Spleen (tissue), 11 donors: ENCODE data around the gene CAMTA1. TPM values are rescaled to one million over a fixed set of nuclear protein-coding genes. Genes with fewer than 3 reads are reported as not detected.

Experiments used
- DNase-seq: peaks from one replicate; pipeline ENCODE4 v3.0.0-alpha.2; 2020
- H3K27ac ChIP-seq, 8 donors: fragments of 200-600 bp; sonication (generic) in 7 of 8; 1 replicate in 4 of 8; 2 replicates in 4 of 8; pipeline versions ENCODE4 v1.5.0 to v1.8.0; 2016 to 2021; ENCODE audit warnings: inconsistent platforms in 4 of 8, mild to moderate bottlenecking in 4 of 8, moderate library complexity in 1 of 8
- H3K27me3 ChIP-seq, 7 donors: fragments of 200-600 bp; sonication (generic) in 6 of 7; replicated peaks in 1 of 7; 1 replicate in 4 of 7; 2 replicates in 3 of 7; pipeline versions ENCODE4 v1.5.0 to v1.8.0; 2016 to 2021; ENCODE audit warnings: inconsistent platforms in 3 of 7, mild to moderate bottlenecking in 1 of 7
- H3K36me3 ChIP-seq, 6 donors: fragments of 200-600 bp; sonication (generic) in 5 of 6; 1 replicate in 4 of 6; 2 replicates in 2 of 6; pipeline versions ENCODE4 v1.5.0 to v1.8.0; 2016 to 2021; ENCODE audit warnings: inconsistent platforms in 2 of 6
- H3K4me1 ChIP-seq, 6 donors: fragments of 200-600 bp; sonication (generic) in 5 of 6; 1 replicate in 3 of 6; 2 replicates in 3 of 6; pipeline versions ENCODE4 v1.5.0 to v1.8.0; 2016 to 2021; ENCODE audit warnings: inconsistent platforms in 3 of 6
- H3K4me3 ChIP-seq, 8 donors: fragments of 200-600 bp; sonication (generic) in 7 of 8; 1 replicate in 4 of 8; 2 replicates in 4 of 8; pipeline versions ENCODE4 v1.5.0 to v1.8.0; 2016 to 2021; ENCODE audit warnings: inconsistent platforms in 4 of 8, mild to moderate bottlenecking in 4 of 8, moderate library complexity in 2 of 8
- H3K9me3 ChIP-seq, 8 donors: fragments of 200-600 bp; sonication (generic) in 7 of 8; 1 replicate in 4 of 8; 2 replicates in 4 of 8; pipeline versions ENCODE4 v1.5.0 to v1.8.0; 2016 to 2021; ENCODE audit warnings: inconsistent platforms in 4 of 8
- CTCF ChIP-seq, 11 experiments: fragments of 200-600 bp in 7 of 11; fragments of 450-650 bp in 4 of 11; sonication (generic) in 4 of 11; IDR thresholded peaks in 8 of 11; conservative IDR thresholded peaks in 3 of 11; 1 replicate in 7 of 11; 2 replicates in 4 of 11; pipeline versions ENCODE4 v1.4.0 to v1.8.0; 2016 to 2021; ENCODE audit warnings: antibody characterized with exemption in 11 of 11, inconsistent platforms in 4 of 11, mild to moderate bottlenecking in 1 of 11
- POLR2A ChIP-seq, 3 donors: fragments of 450-650 bp; IDR thresholded peaks; one replicate each; pipeline ENCODE4 v1.5.1; 2017; ENCODE audit warnings: antibody characterized with exemption in 3 of 3, mild to moderate bottlenecking in 1 of 3
- POLR2AphosphoS5 ChIP-seq, 3 donors: sonication (generic); formaldehyde crosslinking; IDR thresholded peaks; one replicate each; pipeline ENCODE4 v1.5.1; 2017; ENCODE audit warnings: antibody characterized with exemption in 3 of 3
- WGBS, 5 donors: extraction: QIAGEN DNeasy Blood & Tissue Kit in 3 of 5; methylation state at CpG; one replicate each; pipeline versions ENCODE4 v1.1.5 to v1.1.7; 2013 to 2018; 5-methylcytosine and 5-hydroxymethylcytosine counted together
- intact Hi-C: fragments of 100-400 bp; cut with DNase I; formaldehyde crosslinking; loops from one replicate; pipeline ENCODE4 v1.15.0; 2023; ENCODE audit warnings: low total_unique reads
- polyA plus RNA-seq, 3 donors: library from polyadenylated mRNA; stranded (reverse); fragments of 200-250 nt; gene quantifications; one replicate each; pipeline ENCODE4 v1.2.1, GENCODE V29; 2013
- total RNA-seq, 7 donors: library from RNA; depleted of rRNA in 3 of 7; stranded (reverse); fragments of >200 nt in 3 of 7; fragmentation: NEBNext Ultra II Directional in 4 of 7; extraction: Animal tissue kit (Norgen Biotek cat#: 25700) in 4 of 7; gene quantifications; one replicate each; pipeline versions ENCODE4 v1.1.0 to v1.2.1, GENCODE V29; 2016 to 2021
- donor health status: healthy with polysubstance abuse.
- donor health status: DM: no; HTN: no; CAD: no; lungs with moderate emphysema.
- donor health status: DM: no; HTN: no; CAD: no.
- donor health status: Bipolar disorder and iron deficiency.
- donor health status: healthy.
- donor health status: DM: no; HTN: no; CAD: no.
- donor health status: DM: yes; HTN: yes; CAD: no.

The CAMTA1 gene
- total and polyA plus RNA-seq, 10 donors, result 53.0 to 106 (median 77.3) TPM

- intact Hi-C loops, result no loop called here
- H3K27me3 ChIP-seq, result peaks cover 0 to 11% (median 3%) of the 10 kb centered on the region in 7 donors
- no peak overlapping the region for H3K4me3 ChIP-seq
- no peak for DNase-seq
- H3K36me3 ChIP-seq, result no peaks in the 10 kb centered on the region
- TF ChIP-seq POLR2AphosphoS5 (IDR thresholded peaks at IDR 0.05) (no peak), POLR2A (IDR thresholded peaks at IDR 0.05) (no peak)
- H3K9me3 ChIP-seq, result no peaks in the 10 kb centered on the region
- no peak overlapping the region for H3K27ac ChIP-seq
- peaks cover 0 to 16% (median 9%) of the 10 kb centered on the region in 6 donors for H3K4me1 ChIP-seq
- 88 to 94% (median 92%) methylated on average over 17 to 21 of the region's 21 CpGs for WGBS, 5 donors
These were observed 879.6 kb downstream of the CAMTA1 start for GRCh38 chr1:7664893-7665250.

- intact Hi-C loops, result loop anchor here (2.0 kb wide), 2 partner anchors 87 to 237 kb away; no protein-coding TSS in a partner anchor
- no peak for DNase-seq
- Histone ChIP-seq H3K27me3 (peaks cover 0 to 13% (median 6%) of the 10 kb centered on the region in 7 donors), H3K4me1 (peaks cover 0 to 25% (median 15%) of the 10 kb centered on the region in 6 donors), H3K36me3 (no peaks in the 10 kb centered on the region), H3K27ac (no peak overlapping the region), H3K9me3 (no peaks in the 10 kb centered on the region), H3K4me3 (no peak overlapping the region)
- WGBS, 5 donors, result 70 to 86% (median 76%) methylated on average over 6 of the region's 6 CpGs
- TF ChIP-seq POLR2A (IDR thresholded peaks at IDR 0.05), result no peak
- TF ChIP-seq CTCF (IDR thresholded peaks at IDR 0.05 in 8 of 11, conservative IDR thresholded peaks at IDR 0.05 in 3 of 11), result no peak
- no peak for TF ChIP-seq POLR2AphosphoS5 (IDR thresholded peaks at IDR 0.05)
These were observed 881.0 kb downstream of the CAMTA1 start for GRCh38 chr1:7666249-7666648.

- peaks cover 0 to 25% (median 15%) of the 10 kb centered on the region in 6 donors for H3K4me1 ChIP-seq
- H3K36me3 ChIP-seq, result no peaks in the 10 kb centered on the region
- peaks cover 0 to 13% (median 6%) of the 10 kb centered on the region in 7 donors for H3K27me3 ChIP-seq
- DNase-seq, result no peak
- no peak overlapping the region for H3K27ac ChIP-seq
- TF ChIP-seq CTCF (IDR thresholded peaks at IDR 0.05 in 8 of 11, conservative IDR thresholded peaks at IDR 0.05 in 3 of 11) (no peak), POLR2A (IDR thresholded peaks at IDR 0.05) (no peak), POLR2AphosphoS5 (IDR thresholded peaks at IDR 0.05) (no peak)
- 67 to 96% (median 82%) methylated on average over 11 of the region's 11 CpGs for WGBS, 5 donors
- no peak overlapping the region for H3K4me3 ChIP-seq
- intact Hi-C loops, result loop anchor here (2.0 kb wide), 2 partner anchors 86 to 236 kb away; no protein-coding TSS in a partner anchor
- H3K9me3 ChIP-seq, result no peaks in the 10 kb centered on the region
These were observed 881.9 kb downstream of the CAMTA1 start for GRCh38 chr1:7667159-7667558.

- Histone ChIP-seq H3K4me3 (no peak overlapping the region), H3K36me3 (no peaks in the 10 kb centered on the region), H3K9me3 (no peaks in the 10 kb centered on the region), H3K4me1 (peaks cover 0 to 30% (median 16%) of the 10 kb centered on the region in 6 donors), H3K27ac (no peak overlapping the region), H3K27me3 (peaks cover 0 to 13% (median 6%) of the 10 kb centered on the region in 7 donors)
- peak; percentile 95 for DNase-seq
- TF ChIP-seq CTCF (IDR thresholded peaks at IDR 0.05 in 8 of 11, conservative IDR thresholded peaks at IDR 0.05 in 3 of 11) (peak; percentile 96 to 100 (median 99)), POLR2AphosphoS5 (IDR thresholded peaks at IDR 0.05) (peak; percentile 14 to 69 (median 63)), POLR2A (IDR thresholded peaks at IDR 0.05) (no peak)
- 25 to 31% (median 30%) methylated on average over 9 to 11 of the region's 11 CpGs for WGBS, 5 donors
- intact Hi-C loops, result loop anchor here (2.0 kb wide), 2 partner anchors 85 to 235 kb away; no protein-coding TSS in a partner anchor
These were observed 882.5 kb downstream of the CAMTA1 start for GRCh38 chr1:7667625-7668218.
